HepG2 (cell line): ENCODE data around the gene IL1A. TPM values are rescaled to one million over a fixed set of nuclear protein-coding genes. Genes with fewer than 3 reads are reported as not detected.

Source experiments
- DNMT1 ChIP-seq: sonication (generic); formaldehyde crosslinking; IDR thresholded peaks from 2 replicates; pipeline ENCODE4 v1.5.1; 2020; ENCODE audit warnings: mild to moderate bottlenecking, missing genetic modification reagents
- EHMT2 ChIP-seq: fragments of 200-600 bp; sonication (generic); IDR thresholded peaks from 2 replicates; pipeline ENCODE4 v1.7.0; 2017; ENCODE audit warnings: antibody characterized with exemption, low read depth, low read length, borderline replicate concordance
- FOXK2 ChIP-seq: fragments of 450-650 bp; IDR thresholded peaks from 2 replicates; pipeline ENCODE4 v1.6.1; 2016
- IKZF4 ChIP-seq: sonication (generic); formaldehyde crosslinking; IDR thresholded peaks from 2 replicates; pipeline ENCODE4 v1.5.1; 2020; ENCODE audit warnings: borderline replicate concordance, mild to moderate bottlenecking, low read depth, missing genetic modification reagents; ENCODE audit errors: not compliant biosample characterization
- PITX1 ChIP-seq: sonication (generic); formaldehyde crosslinking; IDR thresholded peaks from 2 replicates; pipeline ENCODE4 v1.5.1; 2020; ENCODE audit warnings: mild to moderate bottlenecking, missing genetic modification reagents
- POGZ ChIP-seq: sonication (generic); formaldehyde crosslinking; IDR thresholded peaks from 2 replicates; pipeline ENCODE4 v1.4.0; 2020; ENCODE audit warnings: mild to moderate bottlenecking, missing genetic modification reagents
- PRMT3 ChIP-seq: sonication (generic); formaldehyde crosslinking; IDR thresholded peaks from 2 replicates; pipeline ENCODE4 v1.8.1; 2022; ENCODE audit warnings: low read depth, mild to moderate bottlenecking, moderate library complexity, missing genetic modification reagents, borderline replicate concordance
- ZNF33B ChIP-seq: sonication (generic); formaldehyde crosslinking; IDR thresholded peaks from 2 replicates; pipeline ENCODE4 v1.5.1; 2020; ENCODE audit warnings: mild to moderate bottlenecking, missing genetic modification reagents
- ZNF747 ChIP-seq: sonication (generic); formaldehyde crosslinking; IDR thresholded peaks from 2 replicates; pipeline ENCODE4 v1.8.1; 2023; ENCODE audit warnings: missing genetic modification reagents, mild to moderate bottlenecking, borderline replicate concordance
- ZNF749 ChIP-seq: sonication (generic); formaldehyde crosslinking; IDR thresholded peaks from 2 replicates; pipeline ENCODE4 v1.8.0; 2022; ENCODE audit warnings: mild to moderate bottlenecking, missing genetic modification reagents, moderate library complexity, borderline replicate concordance
- ZSCAN9 ChIP-seq: IDR thresholded peaks from 2 replicates; pipeline ENCODE4 v1.6.1; 2016; ENCODE audit warnings: borderline replicate concordance
- polyA plus RNA-seq, 8 experiments: library from polyadenylated mRNA; depleted of rRNA in 3 of 8; stranded (reverse) in 7 of 8; unstranded in 1 of 8; fragments of >200 nt; fragmentation: Illumina TruSeq in 4 of 8; extraction: Trizol in 4 of 8; gene quantifications; 2 replicates each; pipeline versions ENCODE4 v1.2.1 to v1.2.3, GENCODE V29; 2011 to 2016; ENCODE audit warnings: low read depth in 4 of 8, missing spikeins in 1 of 8, mixed read lengths in 1 of 8; ENCODE audit not compliant: insufficient read depth in 1 of 8
- total RNA-seq, 5 experiments: library from RNA; depleted of rRNA; stranded (reverse); fragments of >200 nt; fragmentation: Illumina TruSeq; extraction: Trizol; gene quantifications; 2 replicates each; pipeline ENCODE4 v1.2.3, GENCODE V29; 2016; ENCODE audit warnings: low read depth in 1 of 5
- TF ChIP-seq, protein P1 (sequence below): sonication (generic); formaldehyde crosslinking; IDR thresholded peaks from 2 replicates; pipeline ENCODE4 v1.5.0; 2020; ENCODE audit warnings: mild to moderate bottlenecking, missing genetic modification reagents
- TF ChIP-seq, protein P2 (sequence below): sonication (generic); formaldehyde crosslinking; IDR thresholded peaks from 2 replicates; pipeline ENCODE4 v1.4.0; 2020; ENCODE audit warnings: missing genetic modification reagents
- TF ChIP-seq, protein P3 (sequence below): sonication (generic); formaldehyde crosslinking; conservative IDR thresholded peaks from 2 replicates; pipeline ENCODE4 v1.4.0; 2020; ENCODE audit warnings: missing genetic modification reagents

IL1A gene
- total and polyA plus RNA-seq, 2 of the 13 experiments (the other 11 are each of a cell fraction or from before 2014, with no cell fraction given), result not detected

DNA sequence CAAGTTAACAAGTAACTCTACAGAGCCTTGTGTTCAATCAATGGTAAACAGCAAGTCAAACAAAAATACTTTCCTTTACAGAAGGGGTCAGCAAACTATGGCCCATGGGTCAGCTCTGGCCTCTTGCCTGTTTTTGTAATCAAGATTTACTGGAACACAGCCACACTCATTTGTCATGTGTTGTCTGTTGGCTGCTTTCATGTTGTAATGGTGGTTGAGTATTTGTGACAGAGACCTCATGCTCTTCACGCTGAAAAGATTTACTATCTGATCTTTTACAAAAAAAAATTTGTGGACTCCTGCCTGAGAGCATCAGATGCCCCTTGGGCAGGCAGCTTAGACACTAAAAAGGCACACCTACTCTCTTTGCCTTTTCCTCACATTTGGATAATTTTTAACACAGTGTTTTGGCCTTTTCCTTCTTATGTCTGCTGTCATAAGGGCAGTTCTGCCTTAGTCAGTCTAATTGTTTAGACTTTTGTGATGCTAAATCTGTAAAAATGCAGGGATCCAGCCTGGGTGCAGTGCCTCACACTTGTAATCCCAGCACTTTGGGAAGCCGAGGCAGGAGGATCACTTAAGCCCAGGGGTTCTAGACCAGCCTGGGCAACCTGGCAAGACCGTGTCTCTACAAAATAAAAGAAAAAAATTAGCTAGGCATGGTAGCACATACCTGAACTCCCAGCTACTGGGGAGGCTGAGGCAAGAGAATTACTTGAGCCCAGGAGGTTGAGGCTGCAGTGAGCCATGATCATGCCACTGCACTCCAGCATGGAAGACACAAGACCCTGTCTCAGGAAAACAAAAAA lies 34.0 kb upstream of the IL1A start (continued):
- TF ChIP-seq PRMT3 (CRISPR knock-in tag) (0 out of 2 replicates have a peak, but pooled peaks have one; percentile 12), PITX1 (CRISPR knock-in tag) (peak; percentile 96), ZNF747 (CRISPR knock-in tag) (peak; percentile 23; the same call in 1 of the 2 replicates), FOXK2 (peak; percentile 89), EHMT2 (peak; percentile 66; the same call in 1 of the 2 replicates), IKZF4 (CRISPR knock-in tag) (no peak), ZNF33B (0 out of 2 replicates have a peak, but pooled peaks have one; percentile 61), POGZ (CRISPR knock-in tag) (peak; percentile 86), ZNF749 (CRISPR knock-in tag) (peak; percentile 89; the same call in 1 of the 2 replicates), DNMT1 (CRISPR knock-in tag) (no peak), ZSCAN9 (CRISPR knock-in tag) (peak; percentile 94)
- TF ChIP-seq, protein P1, sequence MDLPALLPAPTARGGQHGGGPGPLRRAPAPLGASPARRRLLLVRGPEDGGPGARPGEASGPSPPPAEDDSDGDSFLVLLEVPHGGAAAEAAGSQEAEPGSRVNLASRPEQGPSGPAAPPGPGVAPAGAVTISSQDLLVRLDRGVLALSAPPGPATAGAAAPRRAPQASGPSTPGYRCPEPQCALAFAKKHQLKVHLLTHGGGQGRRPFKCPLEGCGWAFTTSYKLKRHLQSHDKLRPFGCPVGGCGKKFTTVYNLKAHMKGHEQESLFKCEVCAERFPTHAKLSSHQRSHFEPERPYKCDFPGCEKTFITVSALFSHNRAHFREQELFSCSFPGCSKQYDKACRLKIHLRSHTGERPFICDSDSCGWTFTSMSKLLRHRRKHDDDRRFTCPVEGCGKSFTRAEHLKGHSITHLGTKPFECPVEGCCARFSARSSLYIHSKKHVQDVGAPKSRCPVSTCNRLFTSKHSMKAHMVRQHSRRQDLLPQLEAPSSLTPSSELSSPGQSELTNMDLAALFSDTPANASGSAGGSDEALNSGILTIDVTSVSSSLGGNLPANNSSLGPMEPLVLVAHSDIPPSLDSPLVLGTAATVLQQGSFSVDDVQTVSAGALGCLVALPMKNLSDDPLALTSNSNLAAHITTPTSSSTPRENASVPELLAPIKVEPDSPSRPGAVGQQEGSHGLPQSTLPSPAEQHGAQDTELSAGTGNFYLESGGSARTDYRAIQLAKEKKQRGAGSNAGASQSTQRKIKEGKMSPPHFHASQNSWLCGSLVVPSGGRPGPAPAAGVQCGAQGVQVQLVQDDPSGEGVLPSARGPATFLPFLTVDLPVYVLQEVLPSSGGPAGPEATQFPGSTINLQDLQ (CRISPR knock-in tag), result no peak
- TF ChIP-seq, protein P2, sequence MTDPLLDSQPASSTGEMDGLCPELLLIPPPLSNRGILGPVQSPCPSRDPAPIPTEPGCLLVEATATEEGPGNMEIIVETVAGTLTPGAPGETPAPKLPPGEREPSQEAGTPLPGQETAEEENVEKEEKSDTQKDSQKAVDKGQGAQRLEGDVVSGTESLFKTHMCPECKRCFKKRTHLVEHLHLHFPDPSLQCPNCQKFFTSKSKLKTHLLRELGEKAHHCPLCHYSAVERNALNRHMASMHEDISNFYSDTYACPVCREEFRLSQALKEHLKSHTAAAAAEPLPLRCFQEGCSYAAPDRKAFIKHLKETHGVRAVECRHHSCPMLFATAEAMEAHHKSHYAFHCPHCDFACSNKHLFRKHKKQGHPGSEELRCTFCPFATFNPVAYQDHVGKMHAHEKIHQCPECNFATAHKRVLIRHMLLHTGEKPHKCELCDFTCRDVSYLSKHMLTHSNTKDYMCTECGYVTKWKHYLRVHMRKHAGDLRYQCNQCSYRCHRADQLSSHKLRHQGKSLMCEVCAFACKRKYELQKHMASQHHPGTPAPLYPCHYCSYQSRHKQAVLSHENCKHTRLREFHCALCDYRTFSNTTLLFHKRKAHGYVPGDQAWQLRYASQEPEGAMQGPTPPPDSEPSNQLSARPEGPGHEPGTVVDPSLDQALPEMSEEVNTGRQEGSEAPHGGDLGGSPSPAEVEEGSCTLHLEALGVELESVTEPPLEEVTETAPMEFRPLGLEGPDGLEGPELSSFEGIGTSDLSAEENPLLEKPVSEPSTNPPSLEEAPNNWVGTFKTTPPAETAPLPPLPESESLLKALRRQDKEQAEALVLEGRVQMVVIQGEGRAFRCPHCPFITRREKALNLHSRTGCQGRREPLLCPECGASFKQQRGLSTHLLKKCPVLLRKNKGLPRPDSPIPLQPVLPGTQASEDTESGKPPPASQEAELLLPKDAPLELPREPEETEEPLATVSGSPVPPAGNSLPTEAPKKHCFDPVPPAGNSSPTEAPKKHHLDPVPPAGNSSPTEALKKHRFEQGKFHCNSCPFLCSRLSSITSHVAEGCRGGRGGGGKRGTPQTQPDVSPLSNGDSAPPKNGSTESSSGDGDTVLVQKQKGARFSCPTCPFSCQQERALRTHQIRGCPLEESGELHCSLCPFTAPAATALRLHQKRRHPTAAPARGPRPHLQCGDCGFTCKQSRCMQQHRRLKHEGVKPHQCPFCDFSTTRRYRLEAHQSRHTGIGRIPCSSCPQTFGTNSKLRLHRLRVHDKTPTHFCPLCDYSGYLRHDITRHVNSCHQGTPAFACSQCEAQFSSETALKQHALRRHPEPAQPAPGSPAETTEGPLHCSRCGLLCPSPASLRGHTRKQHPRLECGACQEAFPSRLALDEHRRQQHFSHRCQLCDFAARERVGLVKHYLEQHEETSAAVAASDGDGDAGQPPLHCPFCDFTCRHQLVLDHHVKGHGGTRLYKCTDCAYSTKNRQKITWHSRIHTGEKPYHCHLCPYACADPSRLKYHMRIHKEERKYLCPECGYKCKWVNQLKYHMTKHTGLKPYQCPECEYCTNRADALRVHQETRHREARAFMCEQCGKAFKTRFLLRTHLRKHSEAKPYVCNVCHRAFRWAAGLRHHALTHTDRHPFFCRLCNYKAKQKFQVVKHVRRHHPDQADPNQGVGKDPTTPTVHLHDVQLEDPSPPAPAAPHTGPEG, result peak; percentile 80
- TF ChIP-seq, protein P3, sequence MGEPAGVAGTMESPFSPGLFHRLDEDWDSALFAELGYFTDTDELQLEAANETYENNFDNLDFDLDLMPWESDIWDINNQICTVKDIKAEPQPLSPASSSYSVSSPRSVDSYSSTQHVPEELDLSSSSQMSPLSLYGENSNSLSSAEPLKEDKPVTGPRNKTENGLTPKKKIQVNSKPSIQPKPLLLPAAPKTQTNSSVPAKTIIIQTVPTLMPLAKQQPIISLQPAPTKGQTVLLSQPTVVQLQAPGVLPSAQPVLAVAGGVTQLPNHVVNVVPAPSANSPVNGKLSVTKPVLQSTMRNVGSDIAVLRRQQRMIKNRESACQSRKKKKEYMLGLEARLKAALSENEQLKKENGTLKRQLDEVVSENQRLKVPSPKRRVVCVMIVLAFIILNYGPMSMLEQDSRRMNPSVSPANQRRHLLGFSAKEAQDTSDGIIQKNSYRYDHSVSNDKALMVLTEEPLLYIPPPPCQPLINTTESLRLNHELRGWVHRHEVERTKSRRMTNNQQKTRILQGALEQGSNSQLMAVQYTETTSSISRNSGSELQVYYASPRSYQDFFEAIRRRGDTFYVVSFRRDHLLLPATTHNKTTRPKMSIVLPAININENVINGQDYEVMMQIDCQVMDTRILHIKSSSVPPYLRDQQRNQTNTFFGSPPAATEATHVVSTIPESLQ (CRISPR knock-in tag), result no peak
